IMR-90 (cell line): Measurements from ENCODE around the gene OGA. TPM values are rescaled to one million over a fixed set of nuclear protein-coding genes. Genes with fewer than 3 reads are reported as not detected.
A peak's percentile ranks its signal among the peaks of the same experiment; 100 is the strongest.

Experiments used
- ATAC-seq: fragments of 200-7000 bp; cut with Tn5 transposase; 2 replicates; pipeline ENCODE4 v1.9.1; 2020; ENCODE audit warnings: low read depth, mild to moderate bottlenecking, moderate library complexity
- BruUV-seq: library from RNA; stranded (reverse); fragments of 400-500 nt; replicated peaks from 2 replicates; lab custom pipeline; 2021; lab: Mats Ljungman, UMichigan
- CTCF ChIA-PET: fragments of 300-600 bp; formaldehyde crosslinking; extraction: SDS; loops from one replicate; lab custom pipeline; 2021; ENCODE audit warnings: antibody characterized with exemption; lab: Yijun Ruan, JAX
- POLR2A ChIA-PET: fragments of 300-600 bp; sonication (Branson Sonifier 250); formaldehyde crosslinking; loops from one replicate; lab custom pipeline; 2022; ENCODE audit warnings: antibody characterized with exemption; ENCODE audit not compliant: unreplicated experiment; lab: Charles Lee
- DNase-seq: peaks from one replicate; pipeline ENCODE4 v3.0.0; 2013
- H2AFZ ChIP-seq: replicated peaks from 2 replicates; pipeline ENCODE3; 2013; ENCODE audit warnings: low read length, mild to moderate bottlenecking; ENCODE audit not compliant: poor library complexity
- H2AK5ac ChIP-seq: 2 replicates; pipeline ENCODE4 v1.6.1; 2013; ENCODE audit warnings: low read depth, low read length, inconsistent platforms
- H2AK9ac ChIP-seq: replicated peaks from 2 replicates; pipeline ENCODE3; 2013; ENCODE audit warnings: mild to moderate bottlenecking, low read depth, low read length, moderate library complexity; ENCODE audit not compliant: poor library complexity
- H2BK120ac ChIP-seq: 2 replicates; pipeline ENCODE4 v1.6.1; 2013; ENCODE audit warnings: low read depth, low read length, inconsistent platforms
- H2BK15ac ChIP-seq: 3 replicates; pipeline ENCODE4 v1.6.1; 2013; ENCODE audit warnings: low read depth, low read length, inconsistent platforms
- H2BK20ac ChIP-seq: 2 replicates; pipeline ENCODE4 v1.6.1; 2013; ENCODE audit warnings: low read depth, mild to moderate bottlenecking, inconsistent platforms, low read length, moderate library complexity
- H2BK5ac ChIP-seq: 2 replicates; pipeline ENCODE4 v1.6.1; 2013; ENCODE audit warnings: mild to moderate bottlenecking, low read depth, low read length, inconsistent platforms; ENCODE audit not compliant: poor library complexity, severe bottlenecking
- H3K14ac ChIP-seq: replicated peaks from 2 replicates; pipeline ENCODE4 v1.6.1; 2013; ENCODE audit warnings: low read depth, low read length, inconsistent platforms
- H3K18ac ChIP-seq: 2 replicates; pipeline ENCODE4 v1.6.1; 2013; ENCODE audit warnings: low read depth, low read length, control low read depth
- H3K23ac ChIP-seq: 2 replicates; pipeline ENCODE4 v1.6.1; 2013; ENCODE audit warnings: low read depth, low read length, inconsistent platforms
- H3K27ac ChIP-seq: 2 replicates; pipeline ENCODE4 v1.5.1; 2013; ENCODE audit warnings: mild to moderate bottlenecking, control low read depth, low read length; ENCODE audit not compliant: insufficient read depth
- H3K27me3 ChIP-seq: 2 replicates; pipeline ENCODE4 v1.6.1; 2013; ENCODE audit warnings: low read length; ENCODE audit not compliant: control insufficient read depth, insufficient read depth
- H3K36me3 ChIP-seq: 2 replicates; pipeline ENCODE4 v1.6.1; 2013; ENCODE audit warnings: low read length, mixed read lengths; ENCODE audit not compliant: control insufficient read depth, insufficient read depth
- H3K4ac ChIP-seq: 2 replicates; pipeline ENCODE4 v1.6.1; 2013; ENCODE audit warnings: low read depth, low read length, inconsistent platforms
- H3K4me1 ChIP-seq: 2 replicates; pipeline ENCODE4 v1.6.1; 2013; ENCODE audit warnings: low read length, mixed read lengths; ENCODE audit not compliant: control insufficient read depth, insufficient read depth
- H3K4me2 ChIP-seq: 2 replicates; pipeline ENCODE4 v1.6.1; 2013; ENCODE audit warnings: low read depth, mild to moderate bottlenecking, control low read depth, low read length, moderate library complexity
- H3K4me3 ChIP-seq: 2 replicates; pipeline ENCODE4 v1.5.1; 2013; ENCODE audit warnings: low read depth, mild to moderate bottlenecking, control low read depth, low read length, moderate library complexity; ENCODE audit not compliant: insufficient read depth
- H3K56ac ChIP-seq: 2 replicates; pipeline ENCODE4 v1.6.1; 2013; ENCODE audit warnings: low read length, inconsistent platforms; ENCODE audit not compliant: insufficient read depth; ENCODE audit errors: extremely low read depth
- H3K79me1 ChIP-seq, 2 experiments: 2 replicates each; pipeline ENCODE4 v1.6.1; 2013; ENCODE audit warnings: low read length in 2 of 2, inconsistent platforms in 1 of 2, low read depth in 1 of 2
- H3K9ac ChIP-seq: 2 replicates; pipeline ENCODE4 v1.6.1; 2013; ENCODE audit warnings: low read depth, low read length, control low read depth
- H3K9me1 ChIP-seq: 2 replicates; pipeline ENCODE4 v1.6.1; 2013; ENCODE audit warnings: low read length, inconsistent platforms; ENCODE audit not compliant: insufficient read depth
- H3K9me3 ChIP-seq: 2 replicates; pipeline ENCODE4 v1.6.1; 2013; ENCODE audit warnings: low read length; ENCODE audit not compliant: control insufficient read depth, insufficient read depth
- H4K20me1 ChIP-seq: 2 replicates; pipeline ENCODE4 v1.6.1; 2013; ENCODE audit warnings: low read length, inconsistent platforms; ENCODE audit not compliant: insufficient read depth
- H4K5ac ChIP-seq: 2 replicates; pipeline ENCODE4 v1.6.1; 2013; ENCODE audit warnings: mild to moderate bottlenecking, low read depth, low read length, control low read depth
- H4K8ac ChIP-seq, 2 experiments: 2 replicates each; pipeline ENCODE4 v1.6.1; 2013; ENCODE audit warnings: low read depth in 2 of 2, low read length in 2 of 2, control low read depth in 1 of 2, inconsistent platforms in 1 of 2
- H4K91ac ChIP-seq: 2 replicates; pipeline ENCODE4 v1.6.1; 2013; ENCODE audit warnings: low read depth, low read length, inconsistent platforms; ENCODE audit not compliant: insufficient read depth
- MAZ ChIP-seq: IDR thresholded peaks from 2 replicates; pipeline ENCODE4 v1.6.1; 2012; ENCODE audit warnings: low read depth, mild to moderate bottlenecking, low read length, improper control_type of control experiment, moderate library complexity, borderline replicate concordance
- NFE2L2 ChIP-seq: fragments of 150-350 bp; IDR thresholded peaks from 2 replicates; pipeline ENCODE4 v1.6.1; 2016; ENCODE audit warnings: low read depth, mild to moderate bottlenecking, low read length
- RCOR1 ChIP-seq: IDR thresholded peaks from 2 replicates; pipeline ENCODE4 v1.6.1; 2012; ENCODE audit warnings: mild to moderate bottlenecking, low read length, improper control_type of control experiment; ENCODE audit not compliant: insufficient replicate concordance
- WGBS, 2 experiments: methylation state at CpG; one replicate each; pipeline versions ENCODE4 v1.1.5 to v1.1.7; 2013; ENCODE audit warnings: missing lambda C conversion rate in 2 of 2; ENCODE audit not compliant: insufficient read length in 1 of 2; ENCODE audit errors: extremely low coverage in 2 of 2; 5-methylcytosine and 5-hydroxymethylcytosine counted together
- dilution Hi-C: fragments of 300-500 bp; cut with HindIII; formaldehyde crosslinking; loops from one replicate; pipeline ENCODE4 v1.14.3; 2018; ENCODE audit warnings: low sequenced_read_pairs; ENCODE audit not compliant: unreplicated experiment
- in situ Hi-C: fragments of 300-500 bp; cut with MboI; formaldehyde crosslinking; loops from 3 replicates; pipeline ENCODE4 v1.14.3; 2019; ENCODE audit warnings: low sequenced_read_pairs, inconsistent platforms, mixed read lengths
- intact Hi-C: fragments of 100-400 bp; cut with micrococcal nuclease; formaldehyde crosslinking; loops from 2 replicates; pipeline ENCODE4 v1.10.0; 2022
- polyA plus RNA-seq, 3 experiments: library from polyadenylated mRNA; depleted of rRNA; stranded (reverse); fragments of >200 nt; gene quantifications; 2 replicates each; pipeline ENCODE4 v1.2.3, GENCODE V29; 2012; ENCODE audit warnings: low replicate concordance in 1 of 3
- total RNA-seq: library from RNA; depleted of rRNA; stranded (reverse); fragments of >200 nt; gene quantifications from 2 replicates; pipeline ENCODE4 v1.2.3, GENCODE V29; 2012

The OGA gene
- total and polyA plus RNA-seq, 2 of the 4 experiments (the other 2 are of a cell fraction), result 42.5 to 62.9 TPM

GRCh38 chr10:101851411-101852116, 33.3 kb upstream of the OGA start:
- Histone ChIP-seq H2AK9ac (no peak overlapping the region), H2AFZ (no peak overlapping the region), H3K4me1 (peaks cover 6% of the 10 kb centered on the region; the same call in 1 of the 2 replicates), H2BK20ac (no peak overlapping the region), H3K4me3 (no peak overlapping the region), H3K14ac (no peak overlapping the region), H2AK5ac (no peak overlapping the region), H3K56ac (no peak overlapping the region), H3K23ac (no peak overlapping the region), H3K9me3 (no peaks in the 10 kb centered on the region), H4K8ac (no peak overlapping the region), H4K20me1 (peaks cover 18% of the 10 kb centered on the region; the same call in 1 of the 2 replicates), H3K27me3 (no peaks in the 10 kb centered on the region), H4K5ac (no peak overlapping the region), H3K4ac (no peak overlapping the region), H2BK5ac (no peak overlapping the region), H3K4me2 (no peak overlapping the region), H3K9me1 (peaks cover 17% of the 10 kb centered on the region), H2BK120ac (no peak overlapping the region), H3K27ac (no peak overlapping the region), H3K79me1 (peaks cover 0 to 6% of the 10 kb centered on the region in 2 experiments; a peak in 3 of 4 replicates), H4K91ac (no peak overlapping the region), H3K18ac (no peak overlapping the region), H3K9ac (no peak overlapping the region), H2BK15ac (no peak overlapping the region), H3K36me3 (0 out of 2 replicates have a peak, but pooled peaks cover 2% of the 10 kb centered on the region)
- intact Hi-C loops, result no loop called here
- peak; percentile 41 for DNase-seq
- TF ChIP-seq RCOR1 (no peak), MAZ (no peak), NFE2L2 (no peak)
- CTCF ChIA-PET, result interaction anchor here (0.6 to 1.0 kb wide), 2 partner anchors 108 to 158 kb away, joined by 4 read pairs; no protein-coding TSS in a partner anchor
- in situ Hi-C loops, result no loop called here
- WGBS, 2 experiments, result 88% methylated on average over 2 of the region's 4 CpGs; no CpG with 5 or more reads in 1 of the 2 experiments
- POLR2A ChIA-PET, result no interaction called here
- dilution Hi-C loops, result no loop called here
- 0 out of 2 replicates have a peak, but pooled peaks have one; percentile 8 for ATAC-seq
- no TSS peak for BruUV-seq
